Neural progenitor cell (in vitro differentiated cells): Measurements from ENCODE around the gene CHP2. TPM values are rescaled to one million over a fixed set of nuclear protein-coding genes. Genes with fewer than 3 reads are reported as not detected.
"Not testable (repeated sequence)": the region's sequence is repeated elsewhere in the genome, so short reads cannot be mapped to it uniquely, and the experiment has no call there.

Experiments used
- DNase-seq: peaks from one replicate; pipeline ENCODE4 v3.0.0-alpha.2; 2016; ENCODE audit warnings: low spot score
- H2AFZ ChIP-seq: fragments of 200-600 bp; sonication (generic); replicated peaks from 2 replicates; pipeline ENCODE4 v1.6.1; 2016; ENCODE audit warnings: antibody characterized with exemption
- H3F3A ChIP-seq: fragments of 200-600 bp; sonication (generic); 2 replicates; pipeline ENCODE4 v1.6.1; 2016; ENCODE audit warnings: antibody characterized with exemption, low read depth
- H3K27ac ChIP-seq: fragments of 200-600 bp; sonication (generic); 2 replicates; pipeline ENCODE4 v1.5.1; 2016; ENCODE audit warnings: mild to moderate bottlenecking
- H3K27me3 ChIP-seq: fragments of 200-600 bp; sonication (generic); 2 replicates; pipeline ENCODE4 v1.6.1; 2016; ENCODE audit warnings: mild to moderate bottlenecking, moderate library complexity
- H3K36me3 ChIP-seq: fragments of 200-600 bp; sonication (generic); 2 replicates; pipeline ENCODE4 v1.5.1; 2016
- H3K4me1 ChIP-seq: fragments of 200-600 bp; sonication (generic); 2 replicates; pipeline ENCODE4 v1.6.1; 2016; ENCODE audit warnings: mixed run types
- H3K4me2 ChIP-seq: fragments of 200-600 bp; sonication (generic); 2 replicates; pipeline ENCODE4 v1.6.1; 2016
- H3K4me3 ChIP-seq: fragments of 200-600 bp; sonication (generic); 2 replicates; pipeline ENCODE4 v1.5.1; 2016
- H3K79me2 ChIP-seq: fragments of 200-600 bp; sonication (generic); 2 replicates; pipeline ENCODE4 v1.6.1; 2016; ENCODE audit warnings: low read depth
- H3K9ac ChIP-seq: fragments of 200-600 bp; sonication (generic); 2 replicates; pipeline ENCODE4 v1.6.1; 2016
- H3K9me3 ChIP-seq: fragments of 200-600 bp; sonication (generic); 2 replicates; pipeline ENCODE4 v1.5.1; 2016; ENCODE audit warnings: low read depth
- H4K20me1 ChIP-seq: fragments of 200-600 bp; sonication (generic); 2 replicates; pipeline ENCODE4 v1.6.1; 2016; ENCODE audit warnings: low read depth
- H3K27ac Mint-ChIP-seq: 3 replicates; pipeline ENCODE4 v1.8.0; 2021; ENCODE audit warnings: mixed read lengths
- H3K27me3 Mint-ChIP-seq: 2 replicates; pipeline ENCODE4 v1.8.0; 2022; ENCODE audit warnings: low read depth, mild to moderate bottlenecking, inconsistent platforms, moderate library complexity, mixed read lengths; ENCODE audit not compliant: insufficient read depth
- H3K36me3 Mint-ChIP-seq: 3 replicates; pipeline ENCODE4 v1.8.0; 2021; ENCODE audit warnings: mixed read lengths
- H3K4me1 Mint-ChIP-seq: 3 replicates; pipeline ENCODE4 v1.8.0; 2021; ENCODE audit warnings: mixed read lengths
- H3K4me3 Mint-ChIP-seq: 3 replicates; pipeline ENCODE4 v1.8.0; 2021; ENCODE audit warnings: mild to moderate bottlenecking, moderate library complexity, mixed read lengths
- H3K9me3 Mint-ChIP-seq: 3 replicates; pipeline ENCODE4 v1.8.0; 2020; ENCODE audit warnings: mixed read lengths
- EZH2 ChIP-seq: fragments of 200-600 bp; sonication (generic); IDR thresholded peaks from 2 replicates; pipeline ENCODE4 v1.6.1; 2017; ENCODE audit warnings: antibody characterized with exemption, mild to moderate bottlenecking, moderate library complexity
- EZH2phosphoT487 ChIP-seq: fragments of 200-600 bp; sonication (generic); IDR thresholded peaks from 2 replicates; pipeline ENCODE4 v1.6.1; 2017; ENCODE audit warnings: antibody characterized with exemption
- total RNA-seq: library from RNA; depleted of rRNA; stranded (reverse); fragments of >200 nt; gene quantifications from 2 replicates; pipeline ENCODE4 v1.2.3, GENCODE V29; 2015; ENCODE audit warnings: low replicate concordance
- TF ChIP-seq, protein P1 (sequence below): fragments of 200-600 bp; sonication (generic); IDR thresholded peaks from 2 replicates; pipeline ENCODE4 v1.5.1; 2017; ENCODE audit warnings: antibody characterized with exemption, mild to moderate bottlenecking

The CHP2 gene
- total RNA-seq, 1 donor from 2014 or later: 0.13 TPM

DNA sequence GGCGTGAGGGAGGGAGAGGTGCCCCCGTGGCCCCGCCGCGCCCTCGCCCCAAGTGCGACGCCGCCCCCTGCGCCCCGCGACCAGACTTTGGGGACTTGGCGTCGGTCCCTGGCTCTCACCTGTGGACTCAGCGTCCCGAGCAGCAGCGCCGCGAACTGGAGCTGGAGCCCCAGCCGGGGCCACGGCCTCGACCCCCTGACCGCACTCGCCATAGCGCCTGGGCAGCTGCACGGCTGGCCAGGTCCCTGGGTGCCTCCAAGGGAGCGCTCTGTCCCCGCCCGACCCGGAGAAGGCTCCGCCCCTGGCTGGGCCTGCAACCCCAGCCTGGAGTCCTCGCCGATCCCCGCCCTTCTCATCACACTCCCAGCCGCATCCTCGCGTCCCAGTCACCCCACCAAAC is 41.9 kb upstream of the CHP2 start, which contains the start of gene ERN2:
Gene ERN2 (minus strand): TSS at position 247 of the 400 bp plus-strand sequence. CDS start 35 bp downstream, at position 212.
- peak within 1 kb of the TSS; percentile 38 for H3K4me3 ChIP-seq
- peak within 1 kb of the TSS; percentile 76 for H3K4me2 ChIP-seq
- H3K9me3 ChIP-seq: no peaks in the 10 kb centered on the region
- peak within 1 kb of the TSS; percentile 98 for H2AFZ ChIP-seq
- no peak within 1 kb of the TSS for H3K27ac ChIP-seq
- H3K36me3 Mint-ChIP-seq: no peaks in the 10 kb centered on the region
- H3K4me1 ChIP-seq: no peaks in the 10 kb centered on the region
- H3F3A ChIP-seq: no peaks in the 10 kb centered on the region
- no peaks in the 10 kb centered on the region for H3K79me2 ChIP-seq
- no peak within 1 kb of the TSS for H3K27ac Mint-ChIP-seq
- H4K20me1 ChIP-seq: no peaks in the 10 kb centered on the region
- H3K36me3 ChIP-seq: no peaks in the 10 kb centered on the region
- H3K9me3 Mint-ChIP-seq: peaks cover 16% of the 10 kb centered on the region
- H3K9ac ChIP-seq: no peak within 1 kb of the TSS
- peak; percentile 50 for DNase-seq
- TF ChIP-seq, protein P1, sequence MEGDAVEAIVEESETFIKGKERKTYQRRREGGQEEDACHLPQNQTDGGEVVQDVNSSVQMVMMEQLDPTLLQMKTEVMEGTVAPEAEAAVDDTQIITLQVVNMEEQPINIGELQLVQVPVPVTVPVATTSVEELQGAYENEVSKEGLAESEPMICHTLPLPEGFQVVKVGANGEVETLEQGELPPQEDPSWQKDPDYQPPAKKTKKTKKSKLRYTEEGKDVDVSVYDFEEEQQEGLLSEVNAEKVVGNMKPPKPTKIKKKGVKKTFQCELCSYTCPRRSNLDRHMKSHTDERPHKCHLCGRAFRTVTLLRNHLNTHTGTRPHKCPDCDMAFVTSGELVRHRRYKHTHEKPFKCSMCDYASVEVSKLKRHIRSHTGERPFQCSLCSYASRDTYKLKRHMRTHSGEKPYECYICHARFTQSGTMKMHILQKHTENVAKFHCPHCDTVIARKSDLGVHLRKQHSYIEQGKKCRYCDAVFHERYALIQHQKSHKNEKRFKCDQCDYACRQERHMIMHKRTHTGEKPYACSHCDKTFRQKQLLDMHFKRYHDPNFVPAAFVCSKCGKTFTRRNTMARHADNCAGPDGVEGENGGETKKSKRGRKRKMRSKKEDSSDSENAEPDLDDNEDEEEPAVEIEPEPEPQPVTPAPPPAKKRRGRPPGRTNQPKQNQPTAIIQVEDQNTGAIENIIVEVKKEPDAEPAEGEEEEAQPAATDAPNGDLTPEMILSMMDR: no peak
- TF ChIP-seq EZH2 (no peak), EZH2phosphoT487 (no peak)
- peaks cover 23% of the 10 kb centered on the region for H3K27me3 ChIP-seq
- no peaks in the 10 kb centered on the region for H3K4me1 Mint-ChIP-seq
- peaks cover 24% of the 10 kb centered on the region for H3K27me3 Mint-ChIP-seq
- H3K4me3 Mint-ChIP-seq: no peak within 1 kb of the TSS

GRCh38 chr16:23716484-23716883 is 38.3 kb upstream of the CHP2 start:
- Mint-ChIP-seq H3K4me1 (no peaks in the 10 kb centered on the region), H3K4me3 (no peak overlapping the region), H3K36me3 (no peaks in the 10 kb centered on the region), H3K27me3 (peaks cover 15% of the 10 kb centered on the region), H3K27ac (no peak overlapping the region), H3K9me3 (peaks cover 5% of the 10 kb centered on the region)
- no peak overlapping the region for H3K9ac ChIP-seq
- no peaks in the 10 kb centered on the region for H3K9me3 ChIP-seq
- no peak overlapping the region for H2AFZ ChIP-seq
- H3K4me2 ChIP-seq: no peak overlapping the region
- TF ChIP-seq EZH2 (no peak), EZH2phosphoT487 (no peak)
- TF ChIP-seq, protein P1: no peak
- no peak overlapping the region for H3K4me3 ChIP-seq
- H3F3A ChIP-seq: no peaks in the 10 kb centered on the region
- H3K27ac ChIP-seq: no peak overlapping the region
- no peaks in the 10 kb centered on the region for H4K20me1 ChIP-seq
- DNase-seq: no peak
- no peaks in the 10 kb centered on the region for H3K36me3 ChIP-seq
- no peaks in the 10 kb centered on the region for H3K4me1 ChIP-seq
- no peaks in the 10 kb centered on the region for H3K79me2 ChIP-seq
- peaks cover 23% of the 10 kb centered on the region for H3K27me3 ChIP-seq

GRCh38 chr16:23722613-23723240 is 32.1 kb upstream of the CHP2 start:
- not testable (repeated sequence) for H3K36me3 ChIP-seq, H3K4me2 ChIP-seq, H2AFZ ChIP-seq, H3K4me1 Mint-ChIP-seq, H3K9me3 Mint-ChIP-seq, H3K36me3 Mint-ChIP-seq, H3F3A ChIP-seq, H3K4me1 ChIP-seq, H3K27ac Mint-ChIP-seq, H3K9ac ChIP-seq, H3K9me3 ChIP-seq, H3K79me2 ChIP-seq, DNase-seq, H3K4me3 Mint-ChIP-seq, H4K20me1 ChIP-seq, H3K27me3 ChIP-seq, H3K4me3 ChIP-seq, H3K27me3 Mint-ChIP-seq, H3K27ac ChIP-seq

GRCh38 chr16:23724096-23724784 is 30.6 kb upstream of the CHP2 start:
- Mint-ChIP-seq H3K4me1 (peaks cover 4% of the 10 kb centered on the region), H3K9me3 (peaks cover 7% of the 10 kb centered on the region), H3K27me3 (peaks cover 2% of the 10 kb centered on the region), H3K27ac (no peak overlapping the region), H3K4me3 (no peak overlapping the region), H3K36me3 (no peaks in the 10 kb centered on the region)
- no peaks in the 10 kb centered on the region for H3K79me2 ChIP-seq
- no peak for DNase-seq
- H3K4me1 ChIP-seq: no peaks in the 10 kb centered on the region
- no peaks in the 10 kb centered on the region for H4K20me1 ChIP-seq
- no peaks in the 10 kb centered on the region for H3K9me3 ChIP-seq
- no peak overlapping the region for H3K4me3 ChIP-seq
- H3K36me3 ChIP-seq: no peaks in the 10 kb centered on the region
- H3K9ac ChIP-seq: no peak overlapping the region
- H3K27ac ChIP-seq: no peak overlapping the region
- no peak for TF ChIP-seq EZH2phosphoT487
- TF ChIP-seq, protein P1: no peak
- no peak for TF ChIP-seq EZH2
- H3F3A ChIP-seq: no peaks in the 10 kb centered on the region
- H3K4me2 ChIP-seq: no peak overlapping the region
- H2AFZ ChIP-seq: no peak overlapping the region
- no peaks in the 10 kb centered on the region for H3K27me3 ChIP-seq
